GM10266 (cell line): ENCODE results near the gene AS3MT.
"Not testable (repeated sequence)": the region's sequence is repeated elsewhere in the genome, so short reads cannot be mapped to it uniquely, and the experiment has no call there.

Experiments used
- DNase-seq: peaks from one replicate; pipeline ENCODE4 v3.0.0; 2012; ENCODE audit errors: extremely low spot score
- TF ChIP-seq, protein P1 (sequence below): IDR thresholded peaks from 2 replicates; pipeline ENCODE4 v1.5.1; 2012; ENCODE audit warnings: mild to moderate bottlenecking, low read depth; ENCODE audit not compliant: control insufficient read depth, insufficient read depth; ENCODE audit errors: missing control alignments

AS3MT gene

GRCh38 chr10:102869258-102870198 lies at the start of gene AS3MT:
AS3MT (plus strand) TSS chr10:102869470; CDS start chr10:102869593, 123 bp downstream.
- peak; percentile 35 for DNase-seq
- TF ChIP-seq, protein P1, sequence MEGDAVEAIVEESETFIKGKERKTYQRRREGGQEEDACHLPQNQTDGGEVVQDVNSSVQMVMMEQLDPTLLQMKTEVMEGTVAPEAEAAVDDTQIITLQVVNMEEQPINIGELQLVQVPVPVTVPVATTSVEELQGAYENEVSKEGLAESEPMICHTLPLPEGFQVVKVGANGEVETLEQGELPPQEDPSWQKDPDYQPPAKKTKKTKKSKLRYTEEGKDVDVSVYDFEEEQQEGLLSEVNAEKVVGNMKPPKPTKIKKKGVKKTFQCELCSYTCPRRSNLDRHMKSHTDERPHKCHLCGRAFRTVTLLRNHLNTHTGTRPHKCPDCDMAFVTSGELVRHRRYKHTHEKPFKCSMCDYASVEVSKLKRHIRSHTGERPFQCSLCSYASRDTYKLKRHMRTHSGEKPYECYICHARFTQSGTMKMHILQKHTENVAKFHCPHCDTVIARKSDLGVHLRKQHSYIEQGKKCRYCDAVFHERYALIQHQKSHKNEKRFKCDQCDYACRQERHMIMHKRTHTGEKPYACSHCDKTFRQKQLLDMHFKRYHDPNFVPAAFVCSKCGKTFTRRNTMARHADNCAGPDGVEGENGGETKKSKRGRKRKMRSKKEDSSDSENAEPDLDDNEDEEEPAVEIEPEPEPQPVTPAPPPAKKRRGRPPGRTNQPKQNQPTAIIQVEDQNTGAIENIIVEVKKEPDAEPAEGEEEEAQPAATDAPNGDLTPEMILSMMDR, result no peak

DNA sequence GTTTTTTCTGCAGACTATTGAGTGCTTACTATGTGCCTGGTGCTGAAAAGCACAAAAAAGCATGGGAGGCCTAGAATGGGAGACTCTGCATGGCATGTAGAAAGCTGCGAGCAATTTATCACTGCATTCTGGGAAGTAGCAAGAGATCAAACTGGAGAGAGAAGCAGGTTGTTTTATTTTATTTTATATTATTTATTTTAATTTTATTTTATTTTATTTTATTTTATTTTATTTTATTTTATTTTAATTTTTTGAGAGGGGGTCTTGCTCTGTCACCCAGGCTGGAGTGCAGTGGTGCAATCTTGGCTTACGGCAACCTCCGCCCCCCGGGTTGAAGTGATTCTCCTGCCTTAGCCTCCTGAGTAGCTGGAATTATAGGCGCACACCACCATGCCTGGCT lies 49.3 kb upstream of the AS3MT start:
- not testable (repeated sequence) for DNase-seq

DNA sequence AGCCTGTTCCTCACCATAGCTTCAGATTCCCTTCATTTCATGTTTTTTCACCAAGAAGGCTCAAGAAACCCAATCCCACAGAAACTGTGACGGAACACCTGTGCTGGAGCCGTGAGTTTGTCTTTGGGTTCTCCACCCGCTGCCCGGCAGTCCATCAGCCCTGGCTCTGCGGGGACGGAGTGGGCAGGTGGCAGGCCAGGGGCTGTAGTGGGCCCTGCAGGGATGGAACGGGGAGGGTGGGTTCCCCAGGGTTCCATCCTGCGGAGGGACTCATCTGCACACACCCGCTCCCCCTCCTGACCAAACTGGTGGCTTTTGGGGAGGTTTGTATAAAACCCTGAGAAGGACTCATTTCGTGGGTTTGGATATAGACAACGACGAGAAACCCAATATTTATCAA lies 47.0 kb upstream of the AS3MT start:
- TF ChIP-seq, protein P1, result no peak
- no peak for DNase-seq

- TF ChIP-seq, protein P1, result no peak
- DNase-seq, result no peak
Measured at GRCh38 chr10:102824664-102825063, 44.6 kb upstream of the AS3MT start.

DNA sequence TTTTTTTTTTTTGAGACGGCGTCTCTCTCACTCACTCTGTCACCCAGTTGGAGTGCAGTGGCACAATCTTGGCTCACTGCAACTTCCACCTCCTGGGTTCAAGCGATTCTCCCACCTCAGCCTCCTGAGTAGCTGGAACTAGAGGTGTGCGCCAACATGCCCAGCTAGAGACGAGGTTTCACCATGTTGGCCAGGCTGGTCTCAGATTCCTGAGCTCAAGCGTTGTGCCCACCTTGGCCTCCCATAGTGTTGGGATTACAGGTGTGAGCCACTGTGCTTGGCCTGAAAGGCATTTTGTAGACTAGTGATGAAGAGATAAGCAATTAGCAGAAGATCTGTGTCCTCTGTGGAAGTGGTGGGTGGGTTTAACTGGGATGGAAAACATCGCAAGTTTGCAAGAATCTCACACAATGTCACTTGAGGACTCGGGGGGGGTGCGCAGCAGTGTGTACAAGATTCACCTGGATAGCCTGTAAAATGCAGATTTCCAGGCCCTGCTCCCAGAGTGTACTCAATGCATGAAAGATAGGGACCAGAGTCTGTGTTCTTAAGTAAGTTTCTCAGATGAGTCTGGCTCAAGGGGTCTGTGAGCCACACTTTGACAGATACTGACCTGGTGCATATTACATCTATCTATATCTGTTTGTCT lies 43.0 kb upstream of the AS3MT start:
- TF ChIP-seq, protein P1, result no peak
- DNase-seq, result no peak

GRCh38 chr10:102827597-102827975 lies 41.7 kb upstream of the AS3MT start:
- no peak for DNase-seq
- TF ChIP-seq, protein P1, result no peak

DNA sequence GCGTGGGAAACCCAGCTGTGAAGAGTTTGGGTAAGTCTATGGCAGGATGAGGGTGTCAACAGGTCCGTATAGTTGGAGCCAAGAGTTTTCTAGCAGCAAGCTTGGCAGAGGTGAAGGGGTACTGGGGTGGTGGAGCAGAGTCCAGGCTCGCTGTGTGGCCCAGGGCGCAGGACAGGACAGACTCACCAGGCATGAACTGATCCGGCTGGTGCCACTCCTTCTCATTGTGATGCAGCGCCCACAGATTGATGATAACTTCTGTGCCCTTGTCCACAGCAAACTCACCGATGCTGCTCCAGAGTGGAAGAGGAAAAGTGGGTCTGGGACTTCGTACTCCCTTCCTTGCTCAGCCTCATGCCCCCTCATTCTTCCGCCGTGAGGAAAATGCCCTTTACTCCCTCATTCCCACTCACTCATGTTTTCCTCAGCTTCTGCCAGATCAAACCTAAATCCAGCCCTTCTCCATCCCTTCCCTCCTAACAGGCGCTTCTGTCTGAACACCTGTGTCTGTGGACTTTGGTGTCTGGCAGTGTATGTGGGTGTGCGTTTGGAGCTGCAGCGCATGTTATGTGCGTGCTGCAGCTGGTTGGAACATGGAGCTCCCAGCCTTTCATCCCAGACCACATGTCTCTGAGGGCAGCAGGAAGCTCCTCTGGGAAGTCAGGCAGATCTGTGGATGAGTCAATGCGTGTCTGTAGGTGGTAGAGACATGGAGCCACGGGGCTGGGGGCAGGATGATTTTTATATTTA lies 37.8 kb upstream of the AS3MT start:
- TF ChIP-seq, protein P1, result no peak
- no peak for DNase-seq
